Suprapubic skin (tissue), 3 donors: Measurements from ENCODE around the gene CENPX.

Experiments used
- POLR2A ChIP-seq, 2 donors: fragments of 450-650 bp; IDR thresholded peaks; one replicate each; pipeline ENCODE4 v1.6.1; 2017; ENCODE audit warnings: antibody characterized with exemption in 2 of 2, mild to moderate bottlenecking in 2 of 2, moderate library complexity in 2 of 2
- TF ChIP-seq, protein P1 (sequence below), 2 donors: fragments of 200-600 bp in 1 of 2; fragments of 450-650 bp in 1 of 2; sonication (generic) in 1 of 2; IDR thresholded peaks; one replicate each; pipeline ENCODE4 v1.5.1; 2016 to 2019; ENCODE audit warnings: antibody characterized with exemption in 2 of 2, mild to moderate bottlenecking in 1 of 2, moderate library complexity in 1 of 2

DNA sequence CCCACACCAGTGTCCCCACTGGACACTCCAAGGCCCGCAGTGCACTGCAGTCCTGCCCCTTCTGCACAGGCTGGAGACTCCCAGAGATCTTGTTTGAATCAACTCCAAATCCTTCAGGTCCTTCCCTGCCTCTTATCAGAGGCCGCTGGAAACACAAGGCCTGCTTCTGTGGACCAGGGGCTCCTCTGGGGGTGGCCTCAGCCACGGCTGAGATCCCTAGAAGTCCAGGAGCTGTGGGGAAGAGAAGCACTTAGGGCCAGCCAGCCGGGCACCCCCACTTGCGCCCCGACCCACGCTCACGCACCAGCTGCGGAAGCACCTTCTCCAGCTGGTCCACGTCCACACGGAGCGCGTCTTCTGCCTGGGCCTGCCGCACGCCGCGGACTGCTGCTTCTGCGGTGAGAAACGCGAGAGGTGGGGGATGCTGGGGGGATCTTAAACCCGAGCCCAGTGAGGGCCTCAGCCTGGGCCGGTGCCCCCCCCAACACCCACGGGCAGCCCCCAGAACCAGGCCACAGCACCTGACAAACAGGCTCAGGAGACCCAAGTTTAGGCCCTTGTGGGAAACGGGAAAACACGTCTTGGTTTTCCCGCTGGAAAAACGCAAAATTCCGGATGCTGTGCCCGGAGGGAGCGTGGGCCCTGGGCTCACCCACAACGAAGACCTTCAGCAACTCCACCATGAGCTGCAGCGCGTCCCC, 3.5 kb downstream of the CENPX start:
- TF ChIP-seq, protein P1, sequence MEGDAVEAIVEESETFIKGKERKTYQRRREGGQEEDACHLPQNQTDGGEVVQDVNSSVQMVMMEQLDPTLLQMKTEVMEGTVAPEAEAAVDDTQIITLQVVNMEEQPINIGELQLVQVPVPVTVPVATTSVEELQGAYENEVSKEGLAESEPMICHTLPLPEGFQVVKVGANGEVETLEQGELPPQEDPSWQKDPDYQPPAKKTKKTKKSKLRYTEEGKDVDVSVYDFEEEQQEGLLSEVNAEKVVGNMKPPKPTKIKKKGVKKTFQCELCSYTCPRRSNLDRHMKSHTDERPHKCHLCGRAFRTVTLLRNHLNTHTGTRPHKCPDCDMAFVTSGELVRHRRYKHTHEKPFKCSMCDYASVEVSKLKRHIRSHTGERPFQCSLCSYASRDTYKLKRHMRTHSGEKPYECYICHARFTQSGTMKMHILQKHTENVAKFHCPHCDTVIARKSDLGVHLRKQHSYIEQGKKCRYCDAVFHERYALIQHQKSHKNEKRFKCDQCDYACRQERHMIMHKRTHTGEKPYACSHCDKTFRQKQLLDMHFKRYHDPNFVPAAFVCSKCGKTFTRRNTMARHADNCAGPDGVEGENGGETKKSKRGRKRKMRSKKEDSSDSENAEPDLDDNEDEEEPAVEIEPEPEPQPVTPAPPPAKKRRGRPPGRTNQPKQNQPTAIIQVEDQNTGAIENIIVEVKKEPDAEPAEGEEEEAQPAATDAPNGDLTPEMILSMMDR (IDR thresholded peaks at IDR 0.05) = no peak
- TF ChIP-seq POLR2A (IDR thresholded peaks at IDR 0.05) = no peak
